ENCODE data around the gene RPRML.

RPRML gene

GRCh38 chr17:46976626-46977270 is 2.3 kb downstream of the RPRML start:
- no peak overlapping the region for H3K27ac ChIP-seq (ENCODE audit: low read depth, low read length)
- no peaks in the 10 kb centered on the region for H3K9me3 ChIP-seq (ENCODE audit: insufficient read depth, low read depth, low read length)
- H3K27me3 ChIP-seq (ENCODE audit: insufficient read depth, low read length): peaks cover 43% of the 10 kb centered on the region
- no peaks in the 10 kb centered on the region for H3K36me3 ChIP-seq (ENCODE audit: insufficient read depth, low read length)
- peaks cover 16% of the 10 kb centered on the region for H3K4me1 ChIP-seq (ENCODE audit: insufficient read depth, low read length)
- 50% methylated on average over 14 of the region's 14 CpGs for WGBS
- H3K4me3 ChIP-seq (ENCODE audit: low read length): no peak overlapping the region; the same call in 1 of the 2 replicates
- no peak overlapping the region for H3K9ac ChIP-seq (ENCODE audit: low read depth, low read length)

GRCh38 chr17:46975287-46975686 is 3.8 kb downstream of the RPRML start:
- Histone ChIP-seq H3K9ac (ENCODE audit: low read depth, low read length) (no peak overlapping the region), H3K36me3 (ENCODE audit: insufficient read depth, low read length) (no peaks in the 10 kb centered on the region), H3K4me1 (ENCODE audit: insufficient read depth, low read length) (peaks cover 9% of the 10 kb centered on the region), H3K9me3 (ENCODE audit: insufficient read depth, low read depth, low read length) (no peaks in the 10 kb centered on the region), H3K27ac (ENCODE audit: low read depth, low read length) (no peak overlapping the region), H3K4me3 (ENCODE audit: low read length) (no peak overlapping the region), H3K27me3 (ENCODE audit: insufficient read depth, low read length) (peaks cover 34% of the 10 kb centered on the region)
- 67% methylated on average over 4 of the region's 4 CpGs for WGBS

- H3K36me3 ChIP-seq (ENCODE audit: insufficient read depth, low read length): no peaks in the 10 kb centered on the region
- no peak overlapping the region for H3K4me3 ChIP-seq (ENCODE audit: low read length)
- H3K4me1 ChIP-seq (ENCODE audit: insufficient read depth, low read length): peaks cover 9% of the 10 kb centered on the region
- WGBS: 94% methylated on average over 11 of the region's 11 CpGs
- peaks cover 22% of the 10 kb centered on the region for H3K27me3 ChIP-seq (ENCODE audit: insufficient read depth, low read length)
- H3K9me3 ChIP-seq (ENCODE audit: insufficient read depth, low read depth, low read length): no peaks in the 10 kb centered on the region
- no peak overlapping the region for H3K27ac ChIP-seq (ENCODE audit: low read depth, low read length)
- H3K9ac ChIP-seq (ENCODE audit: low read depth, low read length): no peak overlapping the region
Observed at GRCh38 chr17:46974086-46974485, 5.0 kb downstream of the RPRML start.

GRCh38 chr17:46972346-46972745 is 6.7 kb downstream of the RPRML start:
- Histone ChIP-seq H3K27me3 (ENCODE audit: insufficient read depth, low read length) (peaks cover 5% of the 10 kb centered on the region), H3K4me3 (ENCODE audit: low read length) (no peak overlapping the region), H3K27ac (ENCODE audit: low read depth, low read length) (no peak overlapping the region), H3K9me3 (ENCODE audit: insufficient read depth, low read depth, low read length) (no peaks in the 10 kb centered on the region), H3K36me3 (ENCODE audit: insufficient read depth, low read length) (no peaks in the 10 kb centered on the region), H3K4me1 (ENCODE audit: insufficient read depth, low read length) (peaks cover 9% of the 10 kb centered on the region), H3K9ac (ENCODE audit: low read depth, low read length) (no peak overlapping the region)
- WGBS: 80% methylated on average over 6 of the region's 6 CpGs

GRCh38 chr17:46971647-46972300 is 7.3 kb downstream of the RPRML start:
- no peak overlapping the region for H3K27ac ChIP-seq (ENCODE audit: low read depth, low read length)
- peaks cover under 1% of the 10 kb centered on the region for H3K27me3 ChIP-seq (ENCODE audit: insufficient read depth, low read length)
- H3K4me1 ChIP-seq (ENCODE audit: insufficient read depth, low read length): peaks cover 4% of the 10 kb centered on the region
- no peaks in the 10 kb centered on the region for H3K36me3 ChIP-seq (ENCODE audit: insufficient read depth, low read length)
- no peak overlapping the region for H3K4me3 ChIP-seq (ENCODE audit: low read length)
- 91% methylated on average over 9 of the region's 10 CpGs for WGBS
- no peaks in the 10 kb centered on the region for H3K9me3 ChIP-seq (ENCODE audit: insufficient read depth, low read depth, low read length)
- no peak overlapping the region for H3K9ac ChIP-seq (ENCODE audit: low read depth, low read length)

- no peak overlapping the region for H3K9ac ChIP-seq (ENCODE audit: low read depth, low read length)
- H3K27ac ChIP-seq (ENCODE audit: low read depth, low read length): no peak overlapping the region
- H3K9me3 ChIP-seq (ENCODE audit: insufficient read depth, low read depth, low read length): no peaks in the 10 kb centered on the region
- H3K4me3 ChIP-seq (ENCODE audit: low read length): no peak overlapping the region
- H3K4me1 ChIP-seq (ENCODE audit: insufficient read depth, low read length): no peaks in the 10 kb centered on the region
- no peaks in the 10 kb centered on the region for H3K36me3 ChIP-seq (ENCODE audit: insufficient read depth, low read length)
- 94% methylated on average over 8 of the region's 8 CpGs for WGBS
- no peaks in the 10 kb centered on the region for H3K27me3 ChIP-seq (ENCODE audit: insufficient read depth, low read length)
Observed at GRCh38 chr17:46968896-46969295, 10.2 kb downstream of the RPRML start.

- Histone ChIP-seq H3K9ac (ENCODE audit: low read depth, low read length) (no peak overlapping the region), H3K27ac (ENCODE audit: low read depth, low read length) (no peak overlapping the region), H3K36me3 (ENCODE audit: insufficient read depth, low read length) (no peaks in the 10 kb centered on the region), H3K27me3 (ENCODE audit: insufficient read depth, low read length) (no peaks in the 10 kb centered on the region), H3K4me1 (ENCODE audit: insufficient read depth, low read length) (no peaks in the 10 kb centered on the region), H3K4me3 (ENCODE audit: low read length) (no peak overlapping the region), H3K9me3 (ENCODE audit: insufficient read depth, low read depth, low read length) (no peaks in the 10 kb centered on the region)
- 84% methylated on average over 6 of the region's 6 CpGs for WGBS
Observed at GRCh38 chr17:46968224-46968834, 10.7 kb downstream of the RPRML start.

GRCh38 chr17:46964315-46965265 is 14.5 kb downstream of the RPRML start:
- Histone ChIP-seq H3K4me1 (ENCODE audit: insufficient read depth, low read length) (no peaks in the 10 kb centered on the region), H3K4me3 (ENCODE audit: low read length) (no peak overlapping the region), H3K27ac (ENCODE audit: low read depth, low read length) (no peak overlapping the region), H3K27me3 (ENCODE audit: insufficient read depth, low read length) (0 out of 2 replicates have a peak, but pooled peaks cover 5% of the 10 kb centered on the region), H3K36me3 (ENCODE audit: insufficient read depth, low read length) (no peaks in the 10 kb centered on the region), H3K9me3 (ENCODE audit: insufficient read depth, low read depth, low read length) (no peaks in the 10 kb centered on the region), H3K9ac (ENCODE audit: low read depth, low read length) (no peak overlapping the region)
- WGBS: 66% methylated on average over 9 of the region's 9 CpGs

- WGBS: 66% methylated on average over 2 of the region's 2 CpGs
- no peak overlapping the region for H3K27ac ChIP-seq (ENCODE audit: low read depth, low read length)
Observed at GRCh38 chr17:46963571-46963970, 15.5 kb downstream of the RPRML start.

GRCh38 chr17:46962374-46962790 is 16.7 kb downstream of the RPRML start:
- WGBS: 14% methylated on average over 1 of the region's 1 CpG
- Histone ChIP-seq H3K9ac (ENCODE audit: low read depth, low read length) (no peak overlapping the region), H3K9me3 (ENCODE audit: insufficient read depth, low read depth, low read length) (no peaks in the 10 kb centered on the region), H3K27ac (ENCODE audit: low read depth, low read length) (no peak overlapping the region), H3K27me3 (ENCODE audit: insufficient read depth, low read length) (0 out of 2 replicates have a peak, but pooled peaks cover 5% of the 10 kb centered on the region), H3K4me3 (ENCODE audit: low read length) (no peak overlapping the region), H3K36me3 (ENCODE audit: insufficient read depth, low read length) (no peaks in the 10 kb centered on the region), H3K4me1 (ENCODE audit: insufficient read depth, low read length) (no peaks in the 10 kb centered on the region)

More at GRCh38 chr17:46963571-46963970, 15.5 kb downstream of the RPRML start:
- Histone ChIP-seq H3K4me3 (ENCODE audit: low read length) (no peak overlapping the region), H3K27me3 (ENCODE audit: insufficient read depth, low read length) (0 out of 2 replicates have a peak, but pooled peaks cover 5% of the 10 kb centered on the region), H3K4me1 (ENCODE audit: insufficient read depth, low read length) (no peaks in the 10 kb centered on the region), H3K36me3 (ENCODE audit: insufficient read depth, low read length) (no peaks in the 10 kb centered on the region), H3K9ac (ENCODE audit: low read depth, low read length) (no peak overlapping the region), H3K9me3 (ENCODE audit: insufficient read depth, low read depth, low read length) (no peaks in the 10 kb centered on the region)

Measured in HUES64 (cell line).